Measurements from ENCODE around the gene DCST1. TPM values are rescaled to one million over a fixed set of nuclear protein-coding genes. Genes with fewer than 3 reads are reported as not detected.
A peak's percentile ranks its signal among the peaks of the same experiment; 100 is the strongest.
"Not testable (repeated sequence)": the region's sequence is repeated elsewhere in the genome, so short reads cannot be mapped to it uniquely, and the experiment has no call there.

The DCST1 gene, protein sequence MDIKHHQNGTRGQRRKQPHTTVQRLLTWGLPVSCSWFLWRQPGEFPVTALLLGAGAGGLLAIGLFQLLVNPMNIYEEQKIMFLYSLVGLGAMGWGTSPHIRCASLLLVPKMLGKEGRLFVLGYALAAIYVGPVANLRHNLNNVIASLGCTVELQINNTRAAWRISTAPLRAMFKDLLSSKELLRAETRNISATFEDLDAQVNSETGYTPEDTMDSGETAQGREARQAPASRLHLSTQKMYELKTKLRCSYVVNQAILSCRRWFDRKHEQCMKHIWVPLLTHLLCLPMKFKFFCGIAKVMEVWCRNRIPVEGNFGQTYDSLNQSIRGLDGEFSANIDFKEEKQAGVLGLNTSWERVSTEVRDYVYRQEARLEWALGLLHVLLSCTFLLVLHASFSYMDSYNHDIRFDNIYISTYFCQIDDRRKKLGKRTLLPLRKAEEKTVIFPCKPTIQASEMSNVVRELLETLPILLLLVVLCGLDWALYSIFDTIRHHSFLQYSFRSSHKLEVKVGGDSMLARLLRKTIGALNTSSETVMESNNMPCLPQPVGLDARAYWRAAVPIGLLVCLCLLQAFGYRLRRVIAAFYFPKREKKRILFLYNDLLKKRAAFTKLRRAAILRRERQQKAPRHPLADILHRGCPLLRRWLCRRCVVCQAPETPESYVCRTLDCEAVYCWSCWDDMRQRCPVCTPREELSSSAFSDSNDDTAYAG
- under 1 TPM in 2 of 4 donors, not detected in 2; 0.10 to 0.56 TPM for polyA plus RNA-seq
- long read RNA-seq, donor 1: 0 reads
- long read RNA-seq, donor 2: 0 reads
- long read RNA-seq, donor 3: 0 reads
- long read RNA-seq, donor 4: 0 reads
- long read RNA-seq, donor 5: 0 reads
- long read RNA-seq, donor 6: 0 reads
- long read RNA-seq, donor 7: 0 reads
- long read RNA-seq, donor 8: 0 reads
- long read RNA-seq, donor 9: 0 reads
- long read RNA-seq, donor 10: 0 reads

DNA sequence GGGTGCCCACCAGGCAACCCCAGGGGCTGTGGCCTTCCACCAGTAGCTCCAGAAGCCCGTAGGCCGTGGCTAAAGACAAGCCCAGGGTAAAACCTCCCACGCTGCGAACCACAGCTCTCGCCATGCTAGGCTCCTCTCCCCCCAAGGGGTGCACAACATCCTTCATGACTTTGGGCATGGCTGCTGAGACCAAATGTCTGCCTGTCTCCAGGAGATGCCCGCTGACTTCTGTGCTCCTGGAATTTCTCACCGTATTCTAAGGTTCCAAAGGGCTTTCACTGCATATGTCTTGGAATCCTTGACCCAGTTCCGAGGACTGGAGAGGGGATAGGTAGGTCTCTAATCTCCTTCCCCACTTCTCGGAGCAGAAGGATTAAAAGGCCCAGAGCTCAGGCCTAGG, at the start of gene DCST1, which contains the start of gene DCST2:
Gene DCST1, plus strand, starts transcription at position 301 of the 400 bp plus-strand sequence. CDS start 213 bp downstream, outside the sequence.
Gene DCST2, minus strand, starts transcription at position 258 of the 400 bp plus-strand sequence. Its CDS starts 80 bp downstream, at position 178.
- 89 to 95% (median 93%) methylated on average over 9 of the region's 9 CpGs for WGBS, 3 donors
- Histone ChIP-seq H3K4me3 (ENCODE audit: low read depth in 1 of 3, low read length in 3 of 3) (no peak within 1 kb of the TSS), H3K4me1 (ENCODE audit: control insufficient read depth in 3 of 3, insufficient read depth in 2 of 3, low read depth in 1 of 3, low read length in 2 of 3) (peaks cover 0 to 7% (median 6%) of the 10 kb centered on the region in 3 donors), H3K27ac (ENCODE audit: low read depth in 1 of 3, low read length in 2 of 3) (no peak within 1 kb of the TSS), H3K9me3 (ENCODE audit: control insufficient read depth in 2 of 2, insufficient read depth in 1 of 2, low read depth in 1 of 2, low read length in 1 of 2) (no peaks in the 10 kb centered on the region), H3K27me3 (ENCODE audit: control insufficient read depth in 3 of 3, insufficient read depth in 3 of 3, low read length in 3 of 3) (no peaks in the 10 kb centered on the region), H3K36me3 (ENCODE audit: control insufficient read depth in 3 of 3, insufficient read depth in 2 of 3, low read depth in 1 of 3, low read length in 3 of 3) (peaks cover 0 to 2% (median 0%) of the 10 kb centered on the region in 3 donors)
- no peak for DNase-seq
- no peak for FAIRE-seq

DNA sequence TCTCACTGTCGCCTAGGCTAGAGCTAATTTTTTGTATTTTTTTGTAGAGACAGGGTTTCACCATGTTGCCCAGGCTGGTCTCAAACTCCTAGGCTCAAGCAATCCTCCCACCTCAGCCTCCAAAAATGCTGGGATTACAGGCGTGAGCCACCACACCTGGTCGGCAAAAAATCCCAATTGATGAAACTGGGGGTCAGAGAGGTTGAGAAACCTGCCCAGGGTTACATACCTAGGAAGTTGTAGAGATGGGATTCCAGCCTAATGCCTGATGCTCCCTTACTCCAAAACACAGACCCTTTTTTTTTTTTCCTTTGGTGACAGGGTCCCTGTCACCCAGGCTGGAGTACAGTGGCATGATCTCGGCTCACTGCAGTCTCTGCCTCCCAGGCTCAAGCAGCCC, 46.9 kb upstream of the DCST1 start:
- Histone ChIP-seq H3K4me1 (ENCODE audit: control insufficient read depth in 3 of 3, insufficient read depth in 2 of 3, low read depth in 1 of 3, low read length in 2 of 3) (peaks cover 2 to 20% (median 5%) of the 10 kb centered on the region in 3 donors), H3K36me3 (ENCODE audit: control insufficient read depth in 3 of 3, insufficient read depth in 2 of 3, low read depth in 1 of 3, low read length in 3 of 3) (peaks cover 5 to 52% (median 5%) of the 10 kb centered on the region in 3 donors)
- WGBS, 3 donors: 88 to 93% (median 91%) methylated on average over 4 of the region's 4 CpGs
- not testable (repeated sequence) for H3K27me3 ChIP-seq (ENCODE audit: control insufficient read depth in 3 of 3, insufficient read depth in 3 of 3, low read length in 3 of 3); H3K4me3 ChIP-seq (ENCODE audit: low read depth in 1 of 3, low read length in 3 of 3); H3K27ac ChIP-seq (ENCODE audit: low read depth in 1 of 3, low read length in 2 of 3); FAIRE-seq; DNase-seq; H3K9me3 ChIP-seq (ENCODE audit: control insufficient read depth in 2 of 2, insufficient read depth in 1 of 2, low read depth in 1 of 2, low read length in 1 of 2)

DNA sequence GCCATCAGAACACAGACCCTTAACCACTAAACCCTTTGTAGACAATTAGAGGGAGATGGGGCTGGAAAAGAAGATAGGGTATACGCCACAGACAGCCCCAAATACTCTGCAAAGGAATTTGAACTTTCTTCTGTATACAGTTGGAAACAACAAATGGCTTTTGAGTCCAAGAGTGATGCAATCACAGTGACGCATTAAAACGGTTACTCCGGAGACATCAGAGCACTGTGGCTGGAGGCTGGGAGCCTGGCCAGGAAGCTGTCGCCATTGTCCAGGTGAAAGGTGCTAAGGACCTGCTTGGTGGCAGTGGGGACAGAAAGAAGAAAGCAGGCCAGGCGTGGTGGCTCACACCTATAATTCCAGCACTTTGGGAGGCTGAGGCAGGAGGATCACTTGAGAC, 46.3 kb upstream of the DCST1 start:
- no peaks in the 10 kb centered on the region for H3K9me3 ChIP-seq (ENCODE audit: control insufficient read depth in 2 of 2, insufficient read depth in 1 of 2, low read depth in 1 of 2, low read length in 1 of 2)
- no peak overlapping the region for H3K27ac ChIP-seq (ENCODE audit: low read depth in 1 of 3, low read length in 2 of 3)
- H3K27me3 ChIP-seq (ENCODE audit: control insufficient read depth in 3 of 3, insufficient read depth in 3 of 3, low read length in 3 of 3): no peaks in the 10 kb centered on the region
- H3K4me1 ChIP-seq (ENCODE audit: control insufficient read depth in 3 of 3, insufficient read depth in 2 of 3, low read depth in 1 of 3, low read length in 2 of 3): peaks cover 2 to 20% (median 5%) of the 10 kb centered on the region in 3 donors
- WGBS, 3 donors: 62 to 79% (median 69%) methylated on average over 6 of the region's 6 CpGs
- no peak for DNase-seq
- no peak overlapping the region for H3K4me3 ChIP-seq (ENCODE audit: low read depth in 1 of 3, low read length in 3 of 3)
- H3K36me3 ChIP-seq (ENCODE audit: control insufficient read depth in 3 of 3, insufficient read depth in 2 of 3, low read depth in 1 of 3, low read length in 3 of 3): peaks cover 5 to 53% (median 5%) of the 10 kb centered on the region in 3 donors
- FAIRE-seq: no peak

DNA sequence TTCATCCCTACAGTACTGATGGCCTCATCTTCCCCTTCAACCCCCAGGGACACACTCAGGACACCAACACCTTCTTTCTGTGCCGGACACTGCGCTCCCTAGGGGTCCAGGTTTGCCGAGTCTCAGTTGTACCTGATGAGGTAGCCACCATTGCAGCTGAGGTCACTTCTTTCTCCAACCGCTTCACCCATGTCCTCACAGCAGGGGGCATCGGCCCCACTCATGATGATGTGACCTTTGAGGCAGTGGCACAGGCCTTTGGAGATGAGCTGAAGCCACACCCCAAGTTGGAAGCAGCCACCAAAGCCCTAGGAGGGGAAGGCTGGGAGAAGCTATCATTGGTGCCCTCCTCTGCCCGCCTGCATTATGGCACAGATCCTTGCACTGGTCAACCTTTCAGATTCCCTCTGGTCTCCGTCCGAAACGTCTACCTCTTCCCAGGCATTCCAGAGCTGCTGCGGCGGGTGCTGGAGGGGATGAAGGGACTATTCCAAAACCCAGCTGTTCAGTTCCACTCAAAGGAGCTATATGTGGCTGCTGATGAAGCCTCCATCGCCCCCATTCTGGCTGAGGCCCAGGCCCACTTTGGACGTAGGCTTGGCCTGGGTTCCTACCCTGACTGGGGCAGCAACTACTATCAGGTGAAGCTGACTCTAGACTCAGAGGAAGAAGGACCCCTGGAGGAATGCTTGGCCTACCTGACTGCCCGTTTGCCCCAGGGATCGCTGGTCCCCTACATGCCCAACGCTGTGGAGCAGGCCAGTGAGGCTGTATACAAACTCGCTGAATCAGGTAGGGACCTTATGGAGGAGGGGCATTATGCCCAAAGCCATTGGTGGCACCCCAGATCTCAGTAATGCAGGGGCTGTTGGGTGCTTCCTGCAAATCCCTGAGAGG, 45.3 kb upstream of the DCST1 start:
- H3K4me1 ChIP-seq (ENCODE audit: control insufficient read depth in 3 of 3, insufficient read depth in 2 of 3, low read depth in 1 of 3, low read length in 2 of 3): peaks cover 2 to 15% (median 5%) of the 10 kb centered on the region in 3 donors
- H3K36me3 ChIP-seq (ENCODE audit: control insufficient read depth in 3 of 3, insufficient read depth in 2 of 3, low read depth in 1 of 3, low read length in 3 of 3): peaks cover 5 to 61% (median 8%) of the 10 kb centered on the region in 3 donors
- peak overlapping the region in 1 of 3 donors; percentile 45 for H3K27ac ChIP-seq (ENCODE audit: low read depth in 1 of 3, low read length in 2 of 3)
- no peak overlapping the region for H3K4me3 ChIP-seq (ENCODE audit: low read depth in 1 of 3, low read length in 3 of 3)
- DNase-seq (no peak), FAIRE-seq (no peak)
- H3K9me3 ChIP-seq (ENCODE audit: control insufficient read depth in 2 of 2, insufficient read depth in 1 of 2, low read depth in 1 of 2, low read length in 1 of 2): no peaks in the 10 kb centered on the region
- WGBS, 3 donors: 86 to 93% (median 88%) methylated on average over 17 of the region's 17 CpGs
- H3K27me3 ChIP-seq (ENCODE audit: control insufficient read depth in 3 of 3, insufficient read depth in 3 of 3, low read length in 3 of 3): no peaks in the 10 kb centered on the region

DNA sequence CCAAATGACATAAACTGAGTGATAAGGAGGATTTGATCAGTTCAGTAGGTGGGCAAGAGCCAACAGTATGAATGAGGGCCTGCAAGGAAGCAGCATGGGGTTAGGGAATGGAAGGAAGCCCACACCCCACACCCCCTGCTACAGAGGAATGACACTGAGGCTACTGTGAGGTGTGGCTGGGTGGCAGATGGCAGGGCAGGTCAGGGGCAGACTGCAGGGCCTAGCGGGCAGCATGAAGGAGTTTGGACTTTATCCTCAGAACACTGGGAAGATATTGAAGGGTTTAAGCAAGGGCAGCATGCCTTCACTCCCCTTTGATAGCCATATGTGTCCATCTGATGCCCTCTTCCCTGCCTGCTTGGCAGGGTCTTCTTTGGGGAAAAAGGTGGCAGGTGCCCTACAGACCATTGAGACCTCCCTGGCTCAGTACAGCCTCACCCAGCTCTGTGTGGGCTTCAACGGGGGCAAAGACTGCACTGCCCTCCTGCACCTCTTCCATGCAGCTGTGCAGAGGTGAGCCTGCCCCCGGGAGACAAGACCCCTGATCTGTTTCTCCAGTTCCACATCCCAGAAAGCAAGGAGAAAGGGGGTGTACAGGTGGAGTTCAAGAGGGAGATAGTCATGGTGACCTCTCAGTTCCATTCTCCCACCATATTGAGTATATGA, 44.3 kb upstream of the DCST1 start:
- WGBS, 3 donors: 52 to 78% (median 72%) methylated on average over 3 of the region's 3 CpGs
- Histone ChIP-seq H3K36me3 (ENCODE audit: control insufficient read depth in 3 of 3, insufficient read depth in 2 of 3, low read depth in 1 of 3, low read length in 3 of 3) (peaks cover 5 to 65% (median 8%) of the 10 kb centered on the region in 3 donors), H3K27ac (ENCODE audit: low read depth in 1 of 3, low read length in 2 of 3) (no peak overlapping the region)

DNA sequence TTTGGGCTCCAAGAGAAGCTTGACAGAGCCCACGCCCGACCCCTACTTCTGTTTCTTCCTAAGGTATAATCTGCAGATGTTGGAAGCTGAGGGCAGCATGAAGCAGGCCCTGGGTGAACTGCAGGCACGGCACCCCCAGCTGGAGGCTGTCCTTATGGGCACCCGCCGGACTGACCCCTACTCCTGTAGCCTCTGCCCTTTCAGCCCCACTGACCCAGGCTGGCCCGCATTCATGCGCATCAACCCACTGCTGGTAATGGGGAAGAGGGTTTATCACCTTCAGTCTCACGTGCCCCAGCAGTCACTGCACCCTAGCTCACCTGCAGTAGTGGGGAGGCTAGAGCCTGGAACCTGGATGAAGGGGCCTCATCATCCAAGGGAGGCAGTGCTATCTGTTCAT, 43.3 kb upstream of the DCST1 start:
- peaks cover 0 to 16% (median 2%) of the 10 kb centered on the region in 3 donors for H3K4me1 ChIP-seq (ENCODE audit: control insufficient read depth in 3 of 3, insufficient read depth in 2 of 3, low read depth in 1 of 3, low read length in 2 of 3)
- no peak for DNase-seq

More for the DNA sequence above, 44.3 kb upstream of the DCST1 start:
- peak in 1 of 2 donors; percentile 73 for DNase-seq
- Histone ChIP-seq H3K27me3 (ENCODE audit: control insufficient read depth in 3 of 3, insufficient read depth in 3 of 3, low read length in 3 of 3) (no peaks in the 10 kb centered on the region), H3K9me3 (ENCODE audit: control insufficient read depth in 2 of 2, insufficient read depth in 1 of 2, low read depth in 1 of 2, low read length in 1 of 2) (no peaks in the 10 kb centered on the region), H3K4me1 (ENCODE audit: control insufficient read depth in 3 of 3, insufficient read depth in 2 of 3, low read depth in 1 of 3, low read length in 2 of 3) (peaks cover 0 to 11% (median 2%) of the 10 kb centered on the region in 3 donors), H3K4me3 (ENCODE audit: low read depth in 1 of 3, low read length in 3 of 3) (no peak overlapping the region)
- FAIRE-seq: no peak

DNA sequence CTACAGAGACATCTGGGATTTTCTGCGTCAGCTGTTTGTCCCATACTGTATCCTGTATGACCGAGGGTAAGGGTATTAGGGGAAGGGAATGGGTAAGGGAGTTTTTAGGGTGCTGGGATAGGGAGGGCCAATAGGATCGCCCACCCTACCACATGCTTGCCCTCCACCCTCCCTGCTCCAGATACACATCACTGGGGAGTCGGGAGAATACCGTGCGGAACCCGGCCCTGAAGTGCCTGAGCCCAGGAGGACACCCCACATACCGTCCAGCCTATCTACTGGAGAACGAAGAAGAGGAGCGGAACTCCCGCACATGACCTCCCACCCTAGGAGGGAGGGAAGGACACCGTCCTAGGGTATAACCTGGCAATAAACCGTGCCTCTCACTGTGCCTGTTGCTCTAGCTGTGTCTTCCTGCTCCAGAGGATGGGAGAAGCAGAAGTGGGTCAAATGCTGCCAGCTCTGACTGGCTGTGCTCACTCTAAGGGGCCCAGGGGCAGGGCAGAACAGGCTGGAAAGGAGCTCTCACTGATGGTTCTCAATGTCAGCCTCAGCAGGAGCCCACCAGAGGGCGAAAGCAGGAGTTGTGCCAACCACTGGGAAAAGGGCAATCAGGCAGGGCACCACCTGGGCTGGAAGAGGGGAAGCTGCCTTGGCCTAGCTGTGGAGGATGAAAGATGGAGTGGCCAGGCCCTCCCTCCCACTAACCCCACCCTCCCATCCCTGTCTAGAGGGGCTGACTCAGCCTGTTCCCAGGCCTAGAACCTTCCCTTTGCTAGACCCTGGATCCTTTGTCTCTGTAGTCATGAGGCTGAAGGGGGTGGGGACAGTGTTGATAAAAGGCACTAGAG, 40.7 kb upstream of the DCST1 start:
- H3K9me3 ChIP-seq (ENCODE audit: control insufficient read depth in 2 of 2, insufficient read depth in 1 of 2, low read depth in 1 of 2, low read length in 1 of 2): no peaks in the 10 kb centered on the region
- H3K27ac ChIP-seq (ENCODE audit: low read depth in 1 of 3, low read length in 2 of 3): no peak overlapping the region
- DNase-seq (no peak), FAIRE-seq (no peak)
- WGBS, 3 donors: 82 to 84% (median 82%) methylated on average over 14 of the region's 14 CpGs
- no peak overlapping the region for H3K4me3 ChIP-seq (ENCODE audit: low read depth in 1 of 3, low read length in 3 of 3)
- H3K36me3 ChIP-seq (ENCODE audit: control insufficient read depth in 3 of 3, insufficient read depth in 2 of 3, low read depth in 1 of 3, low read length in 3 of 3): peaks cover 5 to 48% (median 8%) of the 10 kb centered on the region in 3 donors
- no peaks in the 10 kb centered on the region for H3K27me3 ChIP-seq (ENCODE audit: control insufficient read depth in 3 of 3, insufficient read depth in 3 of 3, low read length in 3 of 3)
- H3K4me1 ChIP-seq (ENCODE audit: control insufficient read depth in 3 of 3, insufficient read depth in 2 of 3, low read depth in 1 of 3, low read length in 2 of 3): peaks cover 0 to 16% (median 2%) of the 10 kb centered on the region in 3 donors

More for the DNA sequence above, 43.3 kb upstream of the DCST1 start:
- FAIRE-seq: no peak
- Histone ChIP-seq H3K27ac (ENCODE audit: low read depth in 1 of 3, low read length in 2 of 3) (no peak overlapping the region), H3K9me3 (ENCODE audit: control insufficient read depth in 2 of 2, insufficient read depth in 1 of 2, low read depth in 1 of 2, low read length in 1 of 2) (no peaks in the 10 kb centered on the region), H3K27me3 (ENCODE audit: control insufficient read depth in 3 of 3, insufficient read depth in 3 of 3, low read length in 3 of 3) (no peaks in the 10 kb centered on the region), H3K4me3 (ENCODE audit: low read depth in 1 of 3, low read length in 3 of 3) (no peak overlapping the region), H3K36me3 (ENCODE audit: control insufficient read depth in 3 of 3, insufficient read depth in 2 of 3, low read depth in 1 of 3, low read length in 3 of 3) (peaks cover 5 to 63% (median 8%) of the 10 kb centered on the region in 3 donors)
- WGBS, 3 donors: 87 to 97% (median 93%) methylated on average over 8 of the region's 8 CpGs
